Endodermal cell (in vitro differentiated cells): ENCODE data around the gene GRIP1. TPM values are rescaled to one million over a fixed set of nuclear protein-coding genes. Genes with fewer than 3 reads are reported as not detected.

Experiments
- DNase-seq: peaks from one replicate; pipeline ENCODE4 v3.0.0-alpha.2; 2017
- H3K27ac ChIP-seq: 2 replicates; pipeline ENCODE4 v1.5.1; 2013; ENCODE audit warnings: mild to moderate bottlenecking, low read depth, low read length, moderate library complexity
- H3K27me3 ChIP-seq: 2 replicates; pipeline ENCODE4 v1.6.1; 2013; ENCODE audit warnings: mild to moderate bottlenecking, low read length, moderate library complexity; ENCODE audit not compliant: insufficient read depth, control insufficient read depth, poor library complexity, severe bottlenecking
- H3K36me3 ChIP-seq: 2 replicates; pipeline ENCODE4 v1.7.0; 2013; ENCODE audit warnings: mild to moderate bottlenecking, low read length, moderate library complexity; ENCODE audit not compliant: control insufficient read depth, insufficient read depth
- H3K4me1 ChIP-seq: one replicate; pipeline ENCODE4 v1.7.0; 2013; ENCODE audit warnings: low read length; ENCODE audit not compliant: control insufficient read depth, insufficient read depth
- H3K4me3 ChIP-seq: 2 replicates; pipeline ENCODE4 v1.5.1; 2013; ENCODE audit warnings: mild to moderate bottlenecking, low read length, moderate library complexity
- H3K9ac ChIP-seq: 2 replicates; pipeline ENCODE4 v1.6.1; 2013; ENCODE audit warnings: mild to moderate bottlenecking, low read length, moderate library complexity; ENCODE audit not compliant: poor library complexity, severe bottlenecking; ENCODE audit errors: extremely low read depth
- H3K9me3 ChIP-seq: 2 replicates; pipeline ENCODE4 v1.6.1; 2013; ENCODE audit warnings: mild to moderate bottlenecking, low read length, moderate library complexity; ENCODE audit not compliant: control insufficient read depth
- H3K27ac Mint-ChIP-seq: 2 replicates; pipeline ENCODE4 v1.8.0; 2020; ENCODE audit warnings: mixed read lengths
- H3K27me3 Mint-ChIP-seq: 2 replicates; pipeline ENCODE4 v1.8.0; 2021; ENCODE audit warnings: mild to moderate bottlenecking, mixed read lengths; ENCODE audit not compliant: insufficient read depth
- H3K36me3 Mint-ChIP-seq: 2 replicates; pipeline ENCODE4 v1.8.0; 2020; ENCODE audit warnings: low read depth, mixed read lengths
- H3K4me1 Mint-ChIP-seq: 2 replicates; pipeline ENCODE4 v1.8.0; 2020; ENCODE audit warnings: mixed read lengths
- H3K4me3 Mint-ChIP-seq: 2 replicates; pipeline ENCODE4 v1.8.0; 2020; ENCODE audit warnings: mild to moderate bottlenecking, moderate library complexity, mixed read lengths
- H3K9me3 Mint-ChIP-seq: 2 replicates; pipeline ENCODE4 v1.8.0; 2020; ENCODE audit warnings: mild to moderate bottlenecking, mixed read lengths
- CTCF ChIP-seq: fragments of 200-600 bp; sonication (generic); conservative IDR thresholded peaks from 2 replicates; pipeline ENCODE4 v1.5.0; 2021; ENCODE audit warnings: antibody characterized with exemption, mild to moderate bottlenecking
- WGBS, 2 experiments: methylation state at CpG; one replicate each; pipeline versions ENCODE4 v1.1.5 to v1.1.7; 2013; ENCODE audit warnings: missing lambda C conversion rate in 2 of 2, mixed read lengths in 1 of 2; ENCODE audit not compliant: insufficient coverage in 1 of 2, insufficient read length in 1 of 2; 5-methylcytosine and 5-hydroxymethylcytosine counted together
- total RNA-seq, 2 donors: library from RNA; stranded (reverse); fragmentation: NEBNext Ultra II Directional in 1 of 2; extraction: Animal tissue kit (Norgen Biotek cat#: 25700) in 1 of 2; gene quantifications; 2 replicates in 1 of 2; 3 replicates in 1 of 2; pipeline ENCODE4 v1.2.1, GENCODE V29; 2021

Gene GRIP1
- total RNA-seq, 2 donors from 2014 or later: 41.0 to 47.6 TPM

- no peaks in the 10 kb centered on the region for H3K36me3 ChIP-seq
- H3K9me3 ChIP-seq: no peaks in the 10 kb centered on the region
- H3K27me3 ChIP-seq: no peaks in the 10 kb centered on the region
- 82 to 83% methylated on average over 7 to 8 of the region's 8 CpGs for WGBS, 2 experiments
- H3K4me1 Mint-ChIP-seq: peaks cover 16% of the 10 kb centered on the region
- H3K9ac ChIP-seq: no peak overlapping the region
- no peak overlapping the region for H3K27ac Mint-ChIP-seq
- no peaks in the 10 kb centered on the region for H3K4me1 ChIP-seq
- peak; percentile 94 for DNase-seq
- H3K4me3 ChIP-seq: no peak overlapping the region
- no peak overlapping the region for H3K4me3 Mint-ChIP-seq
- TF ChIP-seq CTCF: peak; percentile 93
- H3K36me3 Mint-ChIP-seq: no peaks in the 10 kb centered on the region
- no peaks in the 10 kb centered on the region for H3K9me3 Mint-ChIP-seq
- no peaks in the 10 kb centered on the region for H3K27me3 Mint-ChIP-seq
- H3K27ac ChIP-seq: no peak overlapping the region
Measured at GRCh38 chr12:66688846-66689439, 10.1 kb upstream of the GRIP1 start.

GRCh38 chr12:66684222-66684621 lies 5.3 kb upstream of the GRIP1 start:
- H3K27ac Mint-ChIP-seq: no peak overlapping the region
- no peak for TF ChIP-seq CTCF
- no peak overlapping the region for H3K4me3 Mint-ChIP-seq
- no peak overlapping the region for H3K27ac ChIP-seq
- no peaks in the 10 kb centered on the region for H3K27me3 ChIP-seq
- H3K9ac ChIP-seq: no peak overlapping the region
- H3K4me1 ChIP-seq: peaks cover 2% of the 10 kb centered on the region
- no peaks in the 10 kb centered on the region for H3K36me3 Mint-ChIP-seq
- no peaks in the 10 kb centered on the region for H3K27me3 Mint-ChIP-seq
- no peaks in the 10 kb centered on the region for H3K9me3 Mint-ChIP-seq
- WGBS, 2 experiments: 89 to 93% methylated on average over 4 to 6 of the region's 6 CpGs
- H3K36me3 ChIP-seq: no peaks in the 10 kb centered on the region
- no peak overlapping the region for H3K4me3 ChIP-seq
- no peak for DNase-seq
- peaks cover 21% of the 10 kb centered on the region for H3K4me1 Mint-ChIP-seq
- no peaks in the 10 kb centered on the region for H3K9me3 ChIP-seq

GRCh38 chr12:66683822-66684221 lies 4.9 kb upstream of the GRIP1 start:
- no peaks in the 10 kb centered on the region for H3K36me3 Mint-ChIP-seq
- H3K4me3 ChIP-seq: no peak overlapping the region
- H3K4me1 ChIP-seq: peaks cover 5% of the 10 kb centered on the region
- no peaks in the 10 kb centered on the region for H3K9me3 Mint-ChIP-seq
- no peak overlapping the region for H3K27ac ChIP-seq
- H3K27ac Mint-ChIP-seq: no peak overlapping the region
- H3K36me3 ChIP-seq: no peaks in the 10 kb centered on the region
- no peaks in the 10 kb centered on the region for H3K9me3 ChIP-seq
- H3K4me3 Mint-ChIP-seq: no peak overlapping the region
- DNase-seq: no peak
- no peak overlapping the region for H3K9ac ChIP-seq
- no peaks in the 10 kb centered on the region for H3K27me3 ChIP-seq
- H3K4me1 Mint-ChIP-seq: peaks cover 23% of the 10 kb centered on the region
- TF ChIP-seq CTCF: no peak
- 90 to 97% methylated on average over 2 to 3 of the region's 3 CpGs for WGBS, 2 experiments
- H3K27me3 Mint-ChIP-seq: no peaks in the 10 kb centered on the region
